Measurements from ENCODE around the gene PERM1. TPM values are rescaled to one million over a fixed set of nuclear protein-coding genes. Genes with fewer than 3 reads are reported as not detected.

The PERM1 gene
- total and polyA plus RNA-seq, 2 donors (not counting 1 experiment from before 2014, with no cell fraction given) = not detected

DNA sequence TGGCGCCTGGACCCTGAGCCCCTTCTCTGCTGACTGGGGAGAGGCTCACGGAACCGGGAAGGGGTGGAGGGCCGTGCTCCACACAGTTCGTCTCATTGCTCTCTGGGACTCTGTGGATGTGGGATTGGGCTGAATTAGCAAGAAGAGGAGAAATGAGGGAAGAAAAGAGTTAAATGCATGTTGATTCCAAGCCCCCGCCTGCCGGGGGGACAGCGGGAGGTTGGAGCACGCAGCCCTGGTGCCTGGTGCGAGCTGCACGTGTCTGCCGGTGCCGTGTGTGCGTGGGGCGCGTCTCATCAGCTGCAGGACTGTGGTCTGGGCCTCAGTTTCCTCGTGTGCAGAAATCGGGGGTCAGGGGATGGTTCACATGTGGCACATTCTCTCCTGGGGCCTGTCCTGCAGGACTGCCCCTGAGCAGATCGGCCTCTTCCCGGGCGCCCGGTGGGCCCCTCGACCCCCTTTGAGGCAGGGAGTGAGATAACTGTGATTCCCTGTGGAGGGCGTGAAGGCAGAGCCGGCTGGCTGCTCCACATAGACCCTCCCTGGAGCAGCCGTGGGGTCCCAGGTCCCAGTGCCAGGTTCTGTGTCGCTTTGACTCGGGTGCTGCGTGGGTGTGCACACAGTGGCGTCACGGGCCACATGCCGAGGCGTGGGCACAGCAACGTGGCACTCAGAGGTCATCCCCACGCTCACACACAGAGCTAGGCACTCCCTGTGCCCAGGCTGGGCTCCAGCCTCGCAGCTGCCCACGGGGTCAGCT lies 46.7 kb downstream of the PERM1 start:
- Histone ChIP-seq H3K9me3 (ENCODE audit: control extremely low read depth in 1 of 3, control insufficient read depth in 2 of 3, insufficient read depth in 1 of 3, low read length in 2 of 3) (peaks cover 0 to 9% (median 0%) of the 10 kb centered on the region in 3 donors), H2AFZ (ENCODE audit: insufficient read depth, low read depth, low read length, poor library complexity, severe bottlenecking) (no peak overlapping the region), H3K4me3 (ENCODE audit: control extremely low read depth in 1 of 5, extremely low read depth in 1 of 5, insufficient read depth in 1 of 5, low read depth in 2 of 5, low read length in 4 of 5) (no peak overlapping the region), H3K4me1 (ENCODE audit: control insufficient read depth in 2 of 2, insufficient read depth in 2 of 2, low read length in 2 of 2) (peaks cover 11 to 14% of the 10 kb centered on the region in 2 donors), H3K9ac (ENCODE audit: low read length) (no peak overlapping the region), H3K27me3 (replicated peaks in 1 of 4; ENCODE audit: control extremely low read depth in 1 of 4, control insufficient read depth in 3 of 4, insufficient read depth in 4 of 4, low read length in 3 of 4) (peaks cover 0 to 67% (median 16%) of the 10 kb centered on the region in 4 experiments), H3K27ac (ENCODE audit: low read length in 2 of 2) (no peak overlapping the region), H3K79me2 (ENCODE audit: control insufficient read depth, insufficient read depth, low read length) (no peaks in the 10 kb centered on the region), H3K36me3 (replicated peaks in 1 of 2; ENCODE audit: control extremely low read depth in 1 of 2, control insufficient read depth in 1 of 2, extremely low read depth in 1 of 2, insufficient read depth in 2 of 2, low read length in 1 of 2) (no peaks in the 10 kb centered on the region), H4K20me1 (ENCODE audit: control insufficient read depth, insufficient read depth, low read length, poor library complexity, severe bottlenecking) (no peaks in the 10 kb centered on the region), H3K4me2 (replicated peaks; ENCODE audit: low read depth, low read length, poor library complexity, severe bottlenecking) (no peak overlapping the region)
- Mint-ChIP-seq H3K9me3 (ENCODE audit: insufficient read depth) (no peaks in the 10 kb centered on the region), H3K27ac (no peak overlapping the region), H3K4me1 (peaks cover 3% of the 10 kb centered on the region), H3K4me3 (no peak overlapping the region), H3K27me3 (peaks cover 23% of the 10 kb centered on the region)
- ATAC-seq (ENCODE audit: low read depth) (no peak), DNase-seq (no peak)
- ChIA-PET CTCF (no interaction called here), POLR2A (no interaction called here)
- intact Hi-C loops (cut with micrococcal nuclease) = no loop called here
- 31% methylated on average over 37 of the region's 37 CpGs for WGBS (ENCODE audit: insufficient coverage)
- TF ChIP-seq, protein P1, sequence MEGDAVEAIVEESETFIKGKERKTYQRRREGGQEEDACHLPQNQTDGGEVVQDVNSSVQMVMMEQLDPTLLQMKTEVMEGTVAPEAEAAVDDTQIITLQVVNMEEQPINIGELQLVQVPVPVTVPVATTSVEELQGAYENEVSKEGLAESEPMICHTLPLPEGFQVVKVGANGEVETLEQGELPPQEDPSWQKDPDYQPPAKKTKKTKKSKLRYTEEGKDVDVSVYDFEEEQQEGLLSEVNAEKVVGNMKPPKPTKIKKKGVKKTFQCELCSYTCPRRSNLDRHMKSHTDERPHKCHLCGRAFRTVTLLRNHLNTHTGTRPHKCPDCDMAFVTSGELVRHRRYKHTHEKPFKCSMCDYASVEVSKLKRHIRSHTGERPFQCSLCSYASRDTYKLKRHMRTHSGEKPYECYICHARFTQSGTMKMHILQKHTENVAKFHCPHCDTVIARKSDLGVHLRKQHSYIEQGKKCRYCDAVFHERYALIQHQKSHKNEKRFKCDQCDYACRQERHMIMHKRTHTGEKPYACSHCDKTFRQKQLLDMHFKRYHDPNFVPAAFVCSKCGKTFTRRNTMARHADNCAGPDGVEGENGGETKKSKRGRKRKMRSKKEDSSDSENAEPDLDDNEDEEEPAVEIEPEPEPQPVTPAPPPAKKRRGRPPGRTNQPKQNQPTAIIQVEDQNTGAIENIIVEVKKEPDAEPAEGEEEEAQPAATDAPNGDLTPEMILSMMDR (IDR thresholded peaks at IDR 0.05) = no peak
- no peak for TF ChIP-seq EZH2 (IDR thresholded peaks at IDR 0.05; ENCODE audit: borderline replicate concordance, insufficient read depth, low read depth, low read length, poor library complexity, severe bottlenecking)

DNA sequence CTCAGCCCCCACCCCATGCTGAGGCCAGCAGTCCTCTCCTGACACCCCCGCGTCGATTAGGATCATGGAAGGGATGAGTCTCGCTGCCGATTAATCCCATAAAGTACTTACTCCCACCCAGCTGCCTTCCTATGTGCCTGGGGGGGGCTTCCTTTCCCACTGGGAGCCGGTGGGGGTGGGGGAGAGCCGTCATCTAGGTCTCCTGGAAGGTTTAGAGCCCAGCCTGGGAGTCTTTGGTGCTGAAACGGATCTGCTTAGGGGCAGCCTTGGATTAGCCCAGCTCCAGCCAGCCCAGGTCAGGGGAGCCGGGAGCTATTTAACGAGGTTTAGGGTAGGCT lies 48.3 kb downstream of the PERM1 start:
- no peak overlapping the region for H3K4me2 ChIP-seq (replicated peaks; ENCODE audit: low read depth, low read length, poor library complexity, severe bottlenecking)
- TF ChIP-seq, protein P1 (IDR thresholded peaks at IDR 0.05) = no peak
- no peak for TF ChIP-seq EZH2 (IDR thresholded peaks at IDR 0.05; ENCODE audit: borderline replicate concordance, insufficient read depth, low read depth, low read length, poor library complexity, severe bottlenecking)
- 50% methylated on average over 4 of the region's 10 CpGs for WGBS (ENCODE audit: insufficient coverage)
- H3K4me3 Mint-ChIP-seq = no peak overlapping the region
- POLR2A ChIA-PET = no interaction called here
- H3K27ac ChIP-seq (ENCODE audit: low read length in 2 of 2) = no peak overlapping the region
- no peak overlapping the region for H3K9ac ChIP-seq (ENCODE audit: low read length)
- H3K79me2 ChIP-seq (ENCODE audit: control insufficient read depth, insufficient read depth, low read length) = no peaks in the 10 kb centered on the region
- intact Hi-C loops (cut with micrococcal nuclease) = no loop called here
- no peaks in the 10 kb centered on the region for H3K36me3 ChIP-seq (replicated peaks in 1 of 2; ENCODE audit: control extremely low read depth in 1 of 2, control insufficient read depth in 1 of 2, extremely low read depth in 1 of 2, insufficient read depth in 2 of 2, low read length in 1 of 2)
- peaks cover 3 to 8% of the 10 kb centered on the region in 2 donors for H3K4me1 ChIP-seq (ENCODE audit: control insufficient read depth in 2 of 2, insufficient read depth in 2 of 2, low read length in 2 of 2)
- H3K4me1 Mint-ChIP-seq = no peaks in the 10 kb centered on the region
- peaks cover 0 to 4% (median 0%) of the 10 kb centered on the region in 3 donors for H3K9me3 ChIP-seq (ENCODE audit: control extremely low read depth in 1 of 3, control insufficient read depth in 2 of 3, insufficient read depth in 1 of 3, low read length in 2 of 3)
- CTCF ChIA-PET = no interaction called here
- DNase-seq = no peak
- H2AFZ ChIP-seq (ENCODE audit: insufficient read depth, low read depth, low read length, poor library complexity, severe bottlenecking) = no peak overlapping the region
- H3K27me3 Mint-ChIP-seq = peaks cover 22% of the 10 kb centered on the region
- H4K20me1 ChIP-seq (ENCODE audit: control insufficient read depth, insufficient read depth, low read length, poor library complexity, severe bottlenecking) = no peaks in the 10 kb centered on the region
- H3K9me3 Mint-ChIP-seq (ENCODE audit: insufficient read depth) = no peaks in the 10 kb centered on the region
- no peak for ATAC-seq (ENCODE audit: low read depth)
- no peak overlapping the region for H3K4me3 ChIP-seq (ENCODE audit: control extremely low read depth in 1 of 5, extremely low read depth in 1 of 5, insufficient read depth in 1 of 5, low read depth in 2 of 5, low read length in 4 of 5)
- no peak overlapping the region for H3K27ac Mint-ChIP-seq
- peaks cover 0 to 62% (median 8%) of the 10 kb centered on the region in 4 experiments for H3K27me3 ChIP-seq (replicated peaks in 1 of 4; ENCODE audit: control extremely low read depth in 1 of 4, control insufficient read depth in 3 of 4, insufficient read depth in 4 of 4, low read length in 3 of 4)
